Measurements from ENCODE around the gene VSTM5. TPM values are rescaled to one million over a fixed set of nuclear protein-coding genes. Genes with fewer than 3 reads are reported as not detected.

Gene VSTM5
- polyA plus RNA-seq, 1 of the 3 experiments (the other 2 are of a cell fraction) = 0.12 TPM

DNA sequence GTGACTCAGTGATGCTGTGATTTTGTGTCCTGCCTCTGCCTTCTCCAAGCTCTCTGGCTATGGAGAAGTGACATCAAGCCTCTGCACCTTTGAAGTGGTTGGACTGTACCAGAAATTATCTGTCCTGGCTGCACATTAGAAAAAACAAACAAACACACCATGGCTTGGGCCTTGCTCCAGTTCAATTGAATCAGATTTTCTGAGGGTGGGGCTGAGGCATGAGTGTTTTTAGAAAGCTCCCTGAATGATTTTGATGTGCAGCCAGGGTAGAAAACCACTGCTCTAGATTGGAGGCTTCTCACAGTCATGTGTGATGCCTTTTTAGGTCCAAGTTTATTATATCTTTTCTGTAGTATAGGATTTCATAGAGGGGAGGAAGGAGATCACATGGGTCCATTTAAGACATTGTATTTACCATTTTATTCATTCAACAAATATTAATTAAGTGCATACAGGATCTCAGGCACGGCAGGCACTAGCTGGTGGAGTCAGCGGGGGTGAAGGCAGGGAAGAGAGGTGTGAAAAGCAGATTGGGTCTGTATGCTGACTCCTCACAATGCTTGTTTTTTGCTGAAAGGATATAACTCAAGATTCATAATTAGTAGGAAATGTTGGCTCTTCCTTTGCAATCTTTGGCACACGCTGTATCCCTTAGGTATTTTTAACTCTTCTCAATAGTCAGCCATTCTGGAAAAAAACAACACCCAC is 7.1 kb upstream of the VSTM5 start:
- peaks cover 0 to 4% of the 10 kb centered on the region in 2 experiments; a peak in 1 of 4 replicates for H3K4me1 ChIP-seq (ENCODE audit: control insufficient read depth in 1 of 2, insufficient read depth in 2 of 2, low read depth in 1 of 2, low read length in 1 of 2)
- ChIA-PET POLR2A (no interaction called here), CTCF (no interaction called here)
- no peak overlapping the region for H3K27ac ChIP-seq (ENCODE audit: low read depth in 2 of 2, low read length in 1 of 2)
- no peaks in the 10 kb centered on the region for H3K36me3 ChIP-seq (replicated peaks in 1 of 2; ENCODE audit: control insufficient read depth in 1 of 2, insufficient read depth in 2 of 2, low read length in 1 of 2)
- H2AFZ ChIP-seq (ENCODE audit: low read depth) = no peak overlapping the region
- H3K4me2 ChIP-seq = no peak overlapping the region
- H4K20me1 ChIP-seq (ENCODE audit: insufficient read depth) = no peaks in the 10 kb centered on the region
- TF ChIP-seq MEF2A (IDR thresholded peaks at IDR 0.05; ENCODE audit: borderline replicate concordance, low read depth) (no peak), YY1 (IDR thresholded peaks at IDR 0.05; ENCODE audit: low read depth) (no peak), EZH2phosphoT487 (IDR thresholded peaks at IDR 0.05; ENCODE audit: borderline replicate concordance, low read depth) (no peak), CHD2 (IDR thresholded peaks at IDR 0.05; ENCODE audit: low read length, partially characterized antibody) (no peak), RCOR1 (IDR thresholded peaks at IDR 0.05; ENCODE audit: low read length) (no peak), RAD21 (IDR thresholded peaks at IDR 0.05; ENCODE audit: low read length) (no peak), NRF1 (IDR thresholded peaks at IDR 0.05; ENCODE audit: low read depth, low read length) (no peak)
- H3K9ac ChIP-seq = no peak overlapping the region
- H3K4me3 ChIP-seq (ENCODE audit: low read depth in 2 of 2, low read length in 1 of 2) = no peak overlapping the region
- no peaks in the 10 kb centered on the region for H3K9me2 ChIP-seq
- no peaks in the 10 kb centered on the region for H3K27me3 ChIP-seq (ENCODE audit: insufficient read depth)
- H3K9me3 ChIP-seq = no peaks in the 10 kb centered on the region
- WGBS (ENCODE audit: low lambda C conversion rate) = 78% methylated on average over 3 of the region's 3 CpGs
- no peaks in the 10 kb centered on the region for H3K79me2 ChIP-seq (ENCODE audit: insufficient read depth)
- no peak for DNase-seq
- no peaks in the 10 kb centered on the region for H3F3A ChIP-seq (replicated peaks; ENCODE audit: insufficient read depth)

DNA sequence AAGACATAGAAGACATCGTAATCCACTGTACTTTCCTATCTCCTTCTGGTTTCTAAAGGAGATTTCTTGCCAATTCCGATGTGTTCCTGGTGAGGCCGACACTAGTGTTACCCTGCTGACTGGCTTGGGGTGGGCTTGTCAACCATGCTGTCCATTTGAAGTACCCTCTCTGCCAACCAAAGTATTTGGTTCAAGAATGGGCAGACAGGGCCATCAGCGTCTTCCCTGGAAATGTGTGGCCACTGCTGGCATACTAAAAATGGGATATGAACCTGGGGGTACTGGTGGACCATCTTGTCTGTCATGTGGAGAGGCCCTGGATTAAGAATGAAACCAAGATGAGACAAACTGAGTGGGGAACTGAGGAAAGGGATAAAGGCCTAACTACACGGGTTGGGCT is 1.8 kb upstream of the VSTM5 start:
- Histone ChIP-seq H3K4me1 (ENCODE audit: control insufficient read depth in 1 of 2, insufficient read depth in 2 of 2, low read depth in 1 of 2, low read length in 1 of 2) (peaks cover 0 to 5% of the 10 kb centered on the region in 2 experiments; a peak in 1 of 4 replicates), H4K20me1 (ENCODE audit: insufficient read depth) (no peaks in the 10 kb centered on the region), H3K9me3 (no peaks in the 10 kb centered on the region), H2AFZ (ENCODE audit: low read depth) (no peak overlapping the region), H3K79me2 (ENCODE audit: insufficient read depth) (no peaks in the 10 kb centered on the region), H3K27ac (ENCODE audit: low read depth in 2 of 2, low read length in 1 of 2) (no peak overlapping the region), H3K9me2 (no peaks in the 10 kb centered on the region), H3K4me3 (ENCODE audit: low read depth in 2 of 2, low read length in 1 of 2) (no peak overlapping the region), H3K36me3 (replicated peaks in 1 of 2; ENCODE audit: control insufficient read depth in 1 of 2, insufficient read depth in 2 of 2, low read length in 1 of 2) (no peaks in the 10 kb centered on the region), H3F3A (replicated peaks; ENCODE audit: insufficient read depth) (no peaks in the 10 kb centered on the region), H3K9ac (no peak overlapping the region), H3K4me2 (no peak overlapping the region), H3K27me3 (ENCODE audit: insufficient read depth) (no peaks in the 10 kb centered on the region)
- TF ChIP-seq, protein P1, sequence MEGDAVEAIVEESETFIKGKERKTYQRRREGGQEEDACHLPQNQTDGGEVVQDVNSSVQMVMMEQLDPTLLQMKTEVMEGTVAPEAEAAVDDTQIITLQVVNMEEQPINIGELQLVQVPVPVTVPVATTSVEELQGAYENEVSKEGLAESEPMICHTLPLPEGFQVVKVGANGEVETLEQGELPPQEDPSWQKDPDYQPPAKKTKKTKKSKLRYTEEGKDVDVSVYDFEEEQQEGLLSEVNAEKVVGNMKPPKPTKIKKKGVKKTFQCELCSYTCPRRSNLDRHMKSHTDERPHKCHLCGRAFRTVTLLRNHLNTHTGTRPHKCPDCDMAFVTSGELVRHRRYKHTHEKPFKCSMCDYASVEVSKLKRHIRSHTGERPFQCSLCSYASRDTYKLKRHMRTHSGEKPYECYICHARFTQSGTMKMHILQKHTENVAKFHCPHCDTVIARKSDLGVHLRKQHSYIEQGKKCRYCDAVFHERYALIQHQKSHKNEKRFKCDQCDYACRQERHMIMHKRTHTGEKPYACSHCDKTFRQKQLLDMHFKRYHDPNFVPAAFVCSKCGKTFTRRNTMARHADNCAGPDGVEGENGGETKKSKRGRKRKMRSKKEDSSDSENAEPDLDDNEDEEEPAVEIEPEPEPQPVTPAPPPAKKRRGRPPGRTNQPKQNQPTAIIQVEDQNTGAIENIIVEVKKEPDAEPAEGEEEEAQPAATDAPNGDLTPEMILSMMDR (IDR thresholded peaks at IDR 0.05) = no peak
- no peak for TF ChIP-seq RFX5 (IDR thresholded peaks at IDR 0.05; ENCODE audit: low read length)
- no peak for TF ChIP-seq SIN3A (IDR thresholded peaks at IDR 0.05; ENCODE audit: borderline replicate concordance, low read depth, low read length)
- TF ChIP-seq JUND (IDR thresholded peaks at IDR 0.05) = no peak
- no peak for TF ChIP-seq GATA2 (CRISPR knock-in tag; IDR thresholded peaks at IDR 0.05)
- TF ChIP-seq YY1 (IDR thresholded peaks at IDR 0.05; ENCODE audit: low read depth) = no peak
- no peak for TF ChIP-seq TCF12 (IDR thresholded peaks at IDR 0.05)
- no peak for TF ChIP-seq FOSL2 (IDR thresholded peaks at IDR 0.05; ENCODE audit: borderline replicate concordance, low read depth)
- no peak for TF ChIP-seq FOXJ3 (CRISPR knock-in tag; IDR thresholded peaks at IDR 0.05)
- TF ChIP-seq EP300 (IDR thresholded peaks at IDR 0.05; ENCODE audit: borderline replicate concordance in 1 of 2, low read depth in 1 of 2, low read length in 1 of 2) = no peak
- TF ChIP-seq SMC3 (IDR thresholded peaks at IDR 0.05; ENCODE audit: low read depth, low read length) = no peak
- no peak for DNase-seq
- 91% methylated on average over 5 of the region's 5 CpGs for WGBS (ENCODE audit: low lambda C conversion rate)
- CTCF ChIA-PET = no interaction called here
- POLR2A ChIA-PET = no interaction called here

Measured in SK-N-SH (cell line).